CD4-positive, alpha-beta T cell (primary cell): ENCODE results near the gene TXNIP. TPM values are rescaled to one million over a fixed set of nuclear protein-coding genes. Genes with fewer than 3 reads are reported as not detected.

ENCODE experiments used
- ATAC-seq: fragments of 200-7000 bp; cut with Tn5 transposase; one replicate; pipeline ENCODE4 v1.10.0; 2022; ENCODE audit warnings: mild to moderate bottlenecking; ENCODE audit not compliant: poor library complexity
- CTCF ChIA-PET: fragments of 350-600 bp; sonication (Branson Sonifier 250); formaldehyde crosslinking; loops from one replicate; lab custom pipeline; 2021; ENCODE audit warnings: antibody characterized with exemption, inconsistent platforms; lab: Charles Lee
- POLR2A ChIA-PET: fragments of 350-600 bp; sonication (Branson Sonifier 250); formaldehyde crosslinking; loops from one replicate; lab custom pipeline; 2021; ENCODE audit warnings: antibody characterized with exemption, inconsistent platforms; lab: Charles Lee
- DNase-seq, 14 experiments: peaks; one replicate each; pipeline ENCODE4 v3.0.0-alpha.2; 2013 to 2020; ENCODE audit warnings: mixed read lengths in 2 of 14
- H3K27ac ChIP-seq, 2 donors: one replicate each; pipeline versions ENCODE4 v1.5.1 to v1.7.0; 2013; ENCODE audit warnings: low read length in 2 of 2, low read depth in 1 of 2, mild to moderate bottlenecking in 1 of 2
- H3K27me3 ChIP-seq, 2 experiments: 1 replicate in 1 of 2; 2 replicates in 1 of 2; pipeline versions ENCODE4 v1.6.1 to v1.7.0; 2013; ENCODE audit warnings: low read length in 2 of 2, control low read depth in 1 of 2, mild to moderate bottlenecking in 1 of 2, moderate library complexity in 1 of 2; ENCODE audit not compliant: insufficient read depth in 2 of 2, control insufficient read depth in 1 of 2
- H3K36me3 ChIP-seq: one replicate; pipeline ENCODE4 v1.6.1; 2013; ENCODE audit warnings: low read length, control low read depth; ENCODE audit not compliant: insufficient read depth
- H3K4me1 ChIP-seq: one replicate; pipeline ENCODE4 v1.6.1; 2013; ENCODE audit warnings: low read length, control low read depth; ENCODE audit not compliant: insufficient read depth
- H3K4me3 ChIP-seq: one replicate; pipeline ENCODE4 v1.5.1; 2013; ENCODE audit warnings: mild to moderate bottlenecking, low read length, moderate library complexity
- H3K9me3 ChIP-seq, 2 experiments: 1 replicate in 1 of 2; 2 replicates in 1 of 2; pipeline versions ENCODE4 v1.6.1 to v1.7.0; 2013; ENCODE audit warnings: low read length in 2 of 2, mild to moderate bottlenecking in 2 of 2, control low read depth in 1 of 2, moderate library complexity in 1 of 2; ENCODE audit not compliant: control insufficient read depth in 1 of 2, insufficient read depth in 1 of 2
- H3K27ac Mint-ChIP-seq: one replicate; pipeline ENCODE4 v1.8.0; 2020; ENCODE audit warnings: mixed read lengths
- H3K27me3 Mint-ChIP-seq: one replicate; pipeline ENCODE4 v1.8.0; 2021; ENCODE audit warnings: mixed read lengths
- H3K36me3 Mint-ChIP-seq: one replicate; pipeline ENCODE4 v1.8.0; 2021; ENCODE audit warnings: low read depth, mixed read lengths
- H3K4me1 Mint-ChIP-seq: one replicate; pipeline ENCODE4 v1.8.0; 2021; ENCODE audit warnings: low read depth, mixed read lengths
- H3K4me3 Mint-ChIP-seq: one replicate; pipeline ENCODE4 v1.8.0; 2020; ENCODE audit warnings: mild to moderate bottlenecking, mixed read lengths
- H3K9me3 Mint-ChIP-seq: one replicate; pipeline ENCODE4 v1.8.0; 2020; ENCODE audit warnings: mixed read lengths
- intact Hi-C, 2 experiments: fragments of 100-400 bp; cut with DNase I in 1 of 2; cut with micrococcal nuclease in 1 of 2; formaldehyde crosslinking; loops; one replicate each; pipeline versions ENCODE4 v1.15.1 to v1.9.0; 2023 to 2025; cut with DNase I, micrococcal nuclease
- total RNA-seq, 174 experiments: library from RNA in 2 of 174; stranded (reverse) in 2 of 174; gene quantifications; one replicate each; pipeline ENCODE4 v1.2.3 and lab custom pipeline; 2021 to 2026
- TF ChIP-seq, protein P1 (sequence below): fragments of 200-600 bp; IDR thresholded peaks from one replicate; pipeline ENCODE4 v1.8.0; 2022; ENCODE audit warnings: antibody characterized with exemption, mild to moderate bottlenecking

The TXNIP gene
- total RNA-seq, 2 experiments from 2014 or later, result 1,317 to 1,358 TPM

DNA sequence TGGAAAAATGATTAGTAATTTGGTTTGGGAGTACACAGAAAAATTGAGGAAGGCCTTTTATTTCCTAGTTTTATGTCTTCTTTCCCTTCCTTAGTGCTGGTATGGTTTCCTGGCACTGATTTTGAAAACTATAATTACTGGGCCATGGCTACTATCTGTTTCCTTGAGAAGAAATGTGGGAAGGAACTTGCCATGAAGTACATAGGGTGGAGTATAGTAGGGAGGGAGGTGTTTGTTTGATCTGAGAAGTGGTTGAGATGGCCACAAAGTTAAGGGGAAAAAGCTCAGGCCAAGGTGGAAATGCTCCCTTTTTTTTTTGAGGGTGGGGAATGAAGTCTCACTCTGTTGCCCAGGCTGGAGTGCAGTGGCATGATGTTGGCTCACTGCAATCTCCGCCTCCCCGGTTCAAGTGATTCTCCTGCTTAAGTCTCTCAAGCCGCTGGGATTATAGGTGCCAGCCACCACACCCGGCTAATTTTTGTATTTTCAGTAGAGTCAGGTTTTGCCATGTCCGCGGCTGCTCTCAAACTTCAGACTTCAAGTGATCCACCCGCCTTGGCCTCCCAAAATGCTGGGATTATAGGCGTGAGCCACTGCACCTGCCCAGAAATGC is 13.9 kb upstream of the TXNIP start:
- Histone ChIP-seq H3K36me3 (no peaks in the 10 kb centered on the region), H3K9me3 (no peaks in the 10 kb centered on the region), H3K4me3 (no peak overlapping the region), H3K27me3 (no peaks in the 10 kb centered on the region), H3K4me1 (peaks cover 22% of the 10 kb centered on the region), H3K27ac (no peak overlapping the region)
- no peaks in the 10 kb centered on the region for H3K36me3 Mint-ChIP-seq
- POLR2A ChIA-PET, result interaction anchor here (1.1 to 7.3 kb wide), 3 partner anchors 31 to 165 kb away, joined by 3 to 144 read pairs (median 15); partner anchors contain the start of genes LIX1L and NUDT17
- H3K9me3 Mint-ChIP-seq, result no peaks in the 10 kb centered on the region
- CTCF ChIA-PET, result interaction anchor here (5.2 kb wide), 1 partner anchor 30 kb away, joined by 151 read pairs; no protein-coding TSS in a partner anchor
- H3K27me3 Mint-ChIP-seq, result no peaks in the 10 kb centered on the region
- no peak overlapping the region for H3K27ac Mint-ChIP-seq
- H3K4me1 Mint-ChIP-seq, result peaks cover 35% of the 10 kb centered on the region
- H3K4me3 Mint-ChIP-seq, result no peak overlapping the region
- TF ChIP-seq, protein P1, sequence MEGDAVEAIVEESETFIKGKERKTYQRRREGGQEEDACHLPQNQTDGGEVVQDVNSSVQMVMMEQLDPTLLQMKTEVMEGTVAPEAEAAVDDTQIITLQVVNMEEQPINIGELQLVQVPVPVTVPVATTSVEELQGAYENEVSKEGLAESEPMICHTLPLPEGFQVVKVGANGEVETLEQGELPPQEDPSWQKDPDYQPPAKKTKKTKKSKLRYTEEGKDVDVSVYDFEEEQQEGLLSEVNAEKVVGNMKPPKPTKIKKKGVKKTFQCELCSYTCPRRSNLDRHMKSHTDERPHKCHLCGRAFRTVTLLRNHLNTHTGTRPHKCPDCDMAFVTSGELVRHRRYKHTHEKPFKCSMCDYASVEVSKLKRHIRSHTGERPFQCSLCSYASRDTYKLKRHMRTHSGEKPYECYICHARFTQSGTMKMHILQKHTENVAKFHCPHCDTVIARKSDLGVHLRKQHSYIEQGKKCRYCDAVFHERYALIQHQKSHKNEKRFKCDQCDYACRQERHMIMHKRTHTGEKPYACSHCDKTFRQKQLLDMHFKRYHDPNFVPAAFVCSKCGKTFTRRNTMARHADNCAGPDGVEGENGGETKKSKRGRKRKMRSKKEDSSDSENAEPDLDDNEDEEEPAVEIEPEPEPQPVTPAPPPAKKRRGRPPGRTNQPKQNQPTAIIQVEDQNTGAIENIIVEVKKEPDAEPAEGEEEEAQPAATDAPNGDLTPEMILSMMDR, result no peak
- ATAC-seq, result no peak
- intact Hi-C loops, result no loop called here
- no peak for DNase-seq

DNA sequence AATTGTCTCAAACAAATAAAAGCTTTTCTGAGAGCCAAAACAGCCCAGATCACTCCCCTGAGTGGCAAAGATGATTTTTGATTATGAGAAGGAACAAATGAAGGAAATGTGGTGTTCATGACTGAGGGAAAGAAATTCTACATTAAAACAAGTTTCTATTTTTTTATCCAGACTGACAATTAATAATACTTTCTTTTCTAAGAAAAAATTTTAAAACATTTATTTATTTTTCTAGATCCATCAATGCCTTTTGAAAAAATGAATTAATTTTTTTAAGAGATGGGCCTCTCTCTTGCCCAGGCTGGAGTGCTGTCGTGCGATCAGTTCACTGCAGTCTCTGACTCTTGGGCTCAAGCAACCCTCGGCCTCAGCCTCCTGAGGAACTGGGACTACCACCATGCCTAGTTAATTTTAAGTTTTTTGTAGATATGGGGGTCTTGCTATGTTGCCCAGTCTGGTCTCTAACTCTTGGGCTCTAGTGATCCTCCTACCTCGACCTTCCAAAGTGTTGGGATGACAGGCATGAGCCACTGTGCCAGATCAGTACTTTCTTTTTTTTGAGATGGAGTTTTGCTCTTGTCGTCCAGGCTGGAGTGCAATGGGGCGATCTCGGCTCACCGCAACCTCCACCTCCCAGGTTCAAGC is 11.2 kb upstream of the TXNIP start:
- H3K9me3 Mint-ChIP-seq, result no peaks in the 10 kb centered on the region
- peak overlapping the region; percentile 86 for H3K4me3 Mint-ChIP-seq
- TF ChIP-seq, protein P1, result peak; percentile 5
- DNase-seq (no peak), ATAC-seq (no peak)
- H3K4me1 ChIP-seq, result peaks cover 47% of the 10 kb centered on the region
- ChIA-PET CTCF (interaction anchor here (0.6 to 5.2 kb wide), 25 partner anchors 10 to 162 kb away, joined by 3 to 151 read pairs (median 4); partner anchors contain the start of genes ANKRD34A, ANKRD35, HJV and NUDT17), POLR2A (interaction anchor here (0.6 to 7.3 kb wide), 16 partner anchors 11 to 162 kb away, joined by 3 to 144 read pairs (median 5); partner anchors contain the start of genes ANKRD34A, HJV, LIX1L and NUDT17)
- H3K36me3 Mint-ChIP-seq, result no peaks in the 10 kb centered on the region
- no peaks in the 10 kb centered on the region for H3K36me3 ChIP-seq
- no peak overlapping the region for H3K27ac ChIP-seq
- H3K27ac Mint-ChIP-seq, result peak overlapping the region; percentile 86
- no peak overlapping the region for H3K4me3 ChIP-seq
- no peaks in the 10 kb centered on the region for H3K27me3 ChIP-seq
- H3K4me1 Mint-ChIP-seq, result peaks cover 46% of the 10 kb centered on the region
- no peaks in the 10 kb centered on the region for H3K27me3 Mint-ChIP-seq
- H3K9me3 ChIP-seq, result no peaks in the 10 kb centered on the region
- intact Hi-C loops, result loop anchor here (1.0 to 5.0 kb wide), 4 partner anchors 10 to 161 kb away; partner anchors contain the start of gene PEX11B (in 1 of the 2)

DNA sequence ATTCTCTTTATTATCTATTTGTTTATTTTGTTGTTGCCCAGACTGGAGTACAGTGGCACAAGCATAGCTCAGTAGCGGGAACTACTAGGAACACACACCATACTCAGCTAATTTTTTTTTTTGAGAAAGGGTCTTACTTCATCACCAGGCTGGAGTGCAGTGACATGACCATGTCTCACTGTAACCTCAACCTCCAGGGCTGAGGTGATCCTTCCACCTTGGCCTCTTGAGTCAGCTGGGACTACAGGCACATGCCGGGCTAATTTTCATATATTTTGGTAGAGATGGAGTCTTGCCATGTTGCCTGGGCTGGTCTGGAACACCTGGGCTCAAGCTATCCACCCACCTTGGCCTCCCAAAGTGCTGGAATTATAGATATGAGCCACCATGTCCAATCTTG is 5.3 kb upstream of the TXNIP start:
- H3K9me3 ChIP-seq, result no peaks in the 10 kb centered on the region
- H3K27me3 Mint-ChIP-seq, result no peaks in the 10 kb centered on the region
- DNase-seq, result no peak
- peaks cover 15% of the 10 kb centered on the region for H3K36me3 Mint-ChIP-seq
- H3K4me3 ChIP-seq, result no peak overlapping the region
- H3K4me3 Mint-ChIP-seq, result peak overlapping the region; percentile 72
- H3K9me3 Mint-ChIP-seq, result no peaks in the 10 kb centered on the region
- TF ChIP-seq, protein P1, result no peak
- H3K27me3 ChIP-seq, result no peaks in the 10 kb centered on the region
- H3K4me1 Mint-ChIP-seq, result peaks cover 75% of the 10 kb centered on the region
- H3K27ac Mint-ChIP-seq, result peak overlapping the region; percentile 95
- ChIA-PET CTCF (interaction anchor here (1.1 to 1.2 kb wide), 2 partner anchors 20 to 24 kb away, joined by 3 to 6 read pairs; no protein-coding TSS in a partner anchor), POLR2A (interaction anchor here (0.7 to 4.1 kb wide), 8 partner anchors 10 to 83 kb away, joined by 3 to 37 read pairs (median 8); partner anchors contain the start of genes ANKRD34A, LIX1L, PEX11B and POLR3GL)
- peaks cover 86% of the 10 kb centered on the region for H3K4me1 ChIP-seq
- no peaks in the 10 kb centered on the region for H3K36me3 ChIP-seq
- H3K27ac ChIP-seq, result peak overlapping the region; percentile 41 to 63
- intact Hi-C loops, result no loop called here
- no peak for ATAC-seq
